HG02678 (cell line): ENCODE data around the gene SFT2D3.

Source experiments
- ATAC-seq: cut with Tn5 transposase; IDR thresholded peaks from one replicate; pipeline ENCODE4 v1.9.1; 2021; ENCODE audit warnings: mild to moderate bottlenecking, moderate library complexity; ENCODE audit not compliant: unreplicated experiment

The SFT2D3 gene

GRCh38 chr2:127681288-127681804 is 20.0 kb upstream of the SFT2D3 start:
- ATAC-seq: no peak

- ATAC-seq: no peak
Measured at GRCh38 chr2:127681976-127682857, 19.1 kb upstream of the SFT2D3 start.

- ATAC-seq: no peak
Measured at GRCh38 chr2:127683056-127683455, 18.2 kb upstream of the SFT2D3 start.

GRCh38 chr2:127683757-127684156 is 17.5 kb upstream of the SFT2D3 start:
- ATAC-seq: no peak

- no peak for ATAC-seq
Measured at GRCh38 chr2:127685410-127686080, 15.8 kb upstream of the SFT2D3 start.

- no peak for ATAC-seq
Measured at GRCh38 chr2:127688405-127688804, 12.9 kb upstream of the SFT2D3 start.

GRCh38 chr2:127690696-127691095 is 10.6 kb upstream of the SFT2D3 start:
- no peak for ATAC-seq

GRCh38 chr2:127694986-127695385 is 6.3 kb upstream of the SFT2D3 start:
- no peak for ATAC-seq

- ATAC-seq: no peak
Measured at GRCh38 chr2:127695491-127696472, 5.5 kb upstream of the SFT2D3 start.

- no peak for ATAC-seq
Measured at GRCh38 chr2:127697482-127698180, 3.7 kb upstream of the SFT2D3 start.

GRCh38 chr2:127698553-127699355 is 2.5 kb upstream of the SFT2D3 start:
- no peak for ATAC-seq

- peak; percentile 51 for ATAC-seq
Measured at GRCh38 chr2:127700527-127701192, 637 bp upstream of the SFT2D3 start.

- peak; percentile 54 for ATAC-seq
Measured at GRCh38 chr2:127701651-127702394, 526 bp downstream of the SFT2D3 start.

- ATAC-seq: no peak
Measured at GRCh38 chr2:127702395-127703009, 1.2 kb downstream of the SFT2D3 start.

GRCh38 chr2:127703282-127703681 is 2.0 kb downstream of the SFT2D3 start:
- no peak for ATAC-seq

GRCh38 chr2:127704641-127705390 is 3.5 kb downstream of the SFT2D3 start:
- ATAC-seq: no peak
